Left lobe of liver (tissue), 2 donors: Measurements from ENCODE around the gene CFAP92. TPM values are rescaled to one million over a fixed set of nuclear protein-coding genes. Genes with fewer than 3 reads are reported as not detected.

Experiments used
- ATAC-seq: fragments of 200-7000 bp; cut with Tn5 transposase; one replicate; pipeline ENCODE4 v1.9.1; 2020; ENCODE audit warnings: mild to moderate bottlenecking, moderate library complexity
- DNase-seq: peaks from one replicate; pipeline ENCODE4 v3.0.0-alpha.2; 2020; ENCODE audit warnings: low spot score
- total RNA-seq: library from RNA; stranded (reverse); gene quantifications from one replicate; pipeline ENCODE4 v1.2.1, GENCODE V29; 2021
- donor health status: DM: no; HTN: no; CAD: no; lungs with moderate emphysema.
- donor health status: DM: no; HTN: yes; CAD: no.

The CFAP92 gene
- total RNA-seq, 1 donor from 2014 or later, result not detected

DNA sequence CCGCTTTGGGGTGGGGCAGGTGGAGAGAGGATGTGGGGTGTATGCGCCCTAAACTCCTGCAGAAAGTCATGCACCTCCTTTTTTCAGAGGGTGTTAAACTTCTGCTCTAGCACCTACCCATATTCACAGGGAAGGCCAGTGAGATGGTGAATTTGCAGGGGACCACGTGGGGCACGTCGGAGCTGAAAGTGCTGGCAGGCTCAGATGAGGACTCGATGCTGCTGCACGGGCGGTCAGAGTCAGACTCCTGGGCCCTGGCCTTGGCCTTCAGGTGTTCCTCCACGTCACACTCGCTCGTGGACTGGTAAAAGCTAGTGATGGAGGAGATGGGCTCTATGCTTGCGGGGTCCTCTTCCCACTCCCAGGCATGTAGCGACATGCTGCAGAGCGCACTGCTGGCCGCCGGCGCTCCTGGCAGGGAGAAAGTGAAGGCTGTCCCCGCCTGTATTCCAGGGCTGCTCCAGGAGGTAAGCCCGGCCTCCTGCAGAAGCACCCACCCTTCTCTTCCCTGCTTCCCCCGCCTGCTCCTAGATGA is 883 bp downstream of the CFAP92 start:
- no peak for ATAC-seq
- DNase-seq, result no peak

DNA sequence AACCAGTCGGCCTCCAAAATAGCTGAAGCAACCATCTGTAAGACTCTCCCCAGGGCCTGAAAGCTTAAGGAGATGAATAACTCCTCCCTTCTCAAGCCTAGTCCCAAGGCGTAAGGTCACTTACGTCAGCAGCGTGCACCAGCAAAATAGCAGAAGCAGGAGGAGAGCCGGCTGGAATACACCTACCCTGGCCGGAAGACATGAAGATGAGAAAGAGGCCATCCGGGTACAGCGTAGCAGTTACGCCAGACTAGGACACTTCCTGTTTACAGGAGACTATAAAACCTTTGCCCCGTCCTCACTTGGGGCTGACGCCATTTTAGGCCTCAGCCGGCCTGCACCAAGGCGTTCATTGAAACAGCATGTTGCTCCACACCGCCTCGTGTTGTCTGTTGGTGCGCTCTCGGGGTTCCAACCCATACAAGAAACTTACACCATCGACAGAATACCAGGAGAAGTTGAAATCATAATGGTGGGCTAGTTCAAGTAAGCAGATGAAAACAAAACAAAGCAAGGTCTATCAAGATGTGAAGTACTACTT is 2.5 kb downstream of the CFAP92 start:
- no peak for DNase-seq

DNA sequence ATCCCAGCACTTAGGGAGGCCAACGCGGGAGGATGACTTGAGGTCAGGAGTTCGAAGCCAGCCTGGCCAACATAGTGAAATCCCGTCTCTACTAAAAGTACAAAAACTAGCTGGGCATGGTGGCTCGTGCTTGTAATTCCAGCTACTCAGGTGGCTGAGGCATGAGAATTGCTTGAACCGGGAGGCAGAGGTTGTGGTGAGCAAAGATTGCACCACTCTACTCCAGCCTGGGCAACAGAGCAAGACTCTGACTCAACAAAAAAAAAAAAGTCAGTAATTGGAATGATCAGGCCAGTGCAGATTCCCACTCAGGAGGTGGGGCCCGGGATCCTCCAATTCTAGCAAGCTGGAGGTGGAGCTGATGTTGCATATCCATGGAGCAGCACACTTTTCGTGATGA is 5.6 kb downstream of the CFAP92 start:
- DNase-seq (no peak), ATAC-seq (no peak)

More for the DNA sequence above, 2.5 kb downstream of the CFAP92 start:
- ATAC-seq, result no peak

DNA sequence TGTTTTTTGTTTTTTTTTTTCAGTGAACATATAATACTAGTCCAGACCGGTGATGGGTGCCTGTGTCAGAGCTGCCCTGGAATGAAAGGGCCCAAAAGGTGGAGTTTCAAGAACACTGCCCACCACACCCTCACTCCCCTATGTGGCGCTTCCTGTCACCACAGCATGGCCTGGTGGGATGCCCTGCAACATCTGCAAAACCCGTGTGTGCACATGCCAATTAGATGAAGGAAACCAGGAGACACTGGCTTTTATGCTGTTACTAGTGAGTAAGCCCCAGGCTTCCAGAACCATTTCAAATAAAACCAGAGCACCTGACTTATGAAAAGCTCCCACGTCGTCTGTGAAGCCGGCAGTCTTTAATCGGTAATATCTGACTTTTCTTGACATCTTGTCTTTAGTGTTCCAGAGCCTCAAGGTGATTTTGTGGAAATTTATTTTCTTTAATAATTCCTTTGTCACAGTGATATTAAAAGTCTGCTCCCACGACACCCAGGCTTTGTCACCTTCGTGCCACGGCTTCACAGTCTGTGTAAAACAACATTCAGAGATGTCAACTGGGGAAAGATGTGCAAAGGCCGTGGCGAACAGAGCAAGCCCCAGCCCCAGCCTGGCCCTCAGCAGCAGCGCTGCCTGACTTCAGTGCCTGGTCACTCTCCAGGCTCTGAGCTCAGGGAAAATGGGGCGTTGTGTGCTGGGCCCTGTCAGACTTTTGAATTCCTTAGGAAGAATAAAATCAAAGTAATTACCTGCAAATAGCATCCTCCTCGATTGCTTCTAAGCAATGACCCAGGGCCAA is 6.4 kb downstream of the CFAP92 start:
- no peak for ATAC-seq
- no peak for DNase-seq

DNA sequence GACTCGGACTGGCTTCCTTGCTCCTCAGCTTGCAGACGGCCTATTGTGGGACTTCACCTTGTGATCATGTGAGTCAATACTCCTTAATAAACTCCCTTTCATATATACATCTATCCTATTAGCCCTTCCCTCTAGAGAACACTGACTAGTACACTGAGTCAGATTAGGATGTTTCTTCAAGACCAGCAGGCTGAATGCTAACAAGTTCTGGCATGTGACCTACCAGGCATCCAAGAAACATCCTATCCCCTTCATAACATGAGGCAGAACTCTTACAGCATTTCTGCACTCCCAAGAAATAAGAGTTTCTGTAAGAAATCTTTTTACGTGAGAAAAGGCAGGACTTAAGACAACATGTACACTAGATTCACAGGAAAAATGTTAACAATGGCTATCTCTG is 9.3 kb downstream of the CFAP92 start:
- DNase-seq (no peak), ATAC-seq (no peak)

DNA sequence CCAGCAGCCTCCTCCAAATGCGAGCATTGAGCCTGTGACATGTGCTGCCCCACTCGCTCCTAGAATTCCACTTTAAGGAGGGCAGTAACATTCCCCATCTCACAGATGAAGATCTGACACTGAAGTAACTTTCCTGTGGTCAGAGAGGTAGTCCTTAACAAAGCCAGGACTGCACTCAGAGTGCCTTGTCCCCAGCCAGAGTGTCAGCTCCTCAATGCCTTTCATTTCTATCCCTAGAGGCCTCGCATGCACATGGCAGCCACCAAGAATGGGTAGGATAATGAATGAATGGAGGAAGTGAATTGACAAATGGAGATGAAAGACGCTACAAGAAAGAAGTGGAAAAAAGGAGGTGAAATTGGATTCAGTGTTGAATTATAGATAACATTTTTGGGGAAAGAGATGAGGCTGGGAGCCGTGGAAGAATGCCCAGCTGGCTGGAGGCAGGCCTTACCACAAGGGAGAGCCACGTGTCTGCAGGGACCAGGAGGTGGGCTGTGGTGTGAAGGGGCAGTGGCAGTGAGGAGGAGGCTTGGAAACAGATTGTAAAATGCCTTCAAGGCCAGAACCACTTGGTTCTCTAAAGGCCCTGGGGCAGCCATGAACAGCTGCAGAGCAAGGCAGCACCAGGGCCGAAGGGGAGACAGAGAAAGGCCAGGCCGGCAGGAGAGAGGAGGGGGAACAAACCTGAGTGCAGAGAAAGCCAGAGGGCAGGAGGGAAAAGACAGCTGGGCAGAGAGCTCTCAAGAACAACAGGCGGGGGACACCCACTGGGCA is 10.4 kb downstream of the CFAP92 start:
- no peak for DNase-seq

DNA sequence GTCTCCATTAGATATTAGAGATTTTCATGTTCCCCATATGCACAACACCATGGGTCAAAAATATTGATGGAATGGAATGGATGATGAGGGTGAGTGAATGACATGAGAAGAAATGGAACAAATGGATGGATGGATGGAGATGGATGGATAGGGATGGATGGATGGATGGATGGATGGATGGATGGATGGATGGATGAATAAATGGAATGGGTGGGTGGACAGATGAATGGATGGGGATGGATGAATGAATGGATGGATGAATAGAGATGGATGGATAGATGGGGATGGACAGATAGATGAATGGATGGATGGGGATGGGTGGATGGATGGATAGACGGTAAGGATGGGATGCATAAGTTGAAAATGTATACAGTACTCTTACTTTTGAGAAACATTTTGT is 18.6 kb downstream of the CFAP92 start:
- no peak for DNase-seq
- no peak for ATAC-seq

More for the DNA sequence above, 10.4 kb downstream of the CFAP92 start:
- no peak for ATAC-seq

DNA sequence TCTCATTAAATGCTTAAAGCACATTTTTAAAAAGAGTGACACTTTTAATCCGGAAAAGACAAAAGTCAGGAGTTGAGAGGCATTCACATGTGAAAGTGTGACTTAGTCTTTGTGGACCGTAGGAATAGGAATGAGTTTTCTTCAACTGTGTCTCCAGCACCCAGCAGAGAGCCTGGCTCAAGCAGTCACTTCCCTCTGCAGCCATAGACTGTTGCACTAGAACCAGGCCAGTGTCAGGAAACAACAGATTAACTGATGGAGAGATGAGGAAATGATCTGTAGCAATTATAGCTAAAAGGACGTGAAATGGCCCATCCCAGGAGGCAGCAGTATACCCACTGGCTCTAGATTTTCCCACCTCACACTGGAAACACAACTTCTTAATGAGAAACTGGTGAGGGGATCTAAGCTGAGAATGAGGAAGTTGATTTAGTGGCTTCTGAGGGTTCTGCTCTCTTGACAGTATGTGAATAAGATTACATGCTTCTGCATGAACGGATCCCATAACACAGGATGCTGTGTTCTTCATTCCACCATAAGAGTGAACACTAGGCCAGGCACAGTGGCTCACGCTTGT is 19.8 kb downstream of the CFAP92 start:
- ATAC-seq (no peak), DNase-seq (no peak)

DNA sequence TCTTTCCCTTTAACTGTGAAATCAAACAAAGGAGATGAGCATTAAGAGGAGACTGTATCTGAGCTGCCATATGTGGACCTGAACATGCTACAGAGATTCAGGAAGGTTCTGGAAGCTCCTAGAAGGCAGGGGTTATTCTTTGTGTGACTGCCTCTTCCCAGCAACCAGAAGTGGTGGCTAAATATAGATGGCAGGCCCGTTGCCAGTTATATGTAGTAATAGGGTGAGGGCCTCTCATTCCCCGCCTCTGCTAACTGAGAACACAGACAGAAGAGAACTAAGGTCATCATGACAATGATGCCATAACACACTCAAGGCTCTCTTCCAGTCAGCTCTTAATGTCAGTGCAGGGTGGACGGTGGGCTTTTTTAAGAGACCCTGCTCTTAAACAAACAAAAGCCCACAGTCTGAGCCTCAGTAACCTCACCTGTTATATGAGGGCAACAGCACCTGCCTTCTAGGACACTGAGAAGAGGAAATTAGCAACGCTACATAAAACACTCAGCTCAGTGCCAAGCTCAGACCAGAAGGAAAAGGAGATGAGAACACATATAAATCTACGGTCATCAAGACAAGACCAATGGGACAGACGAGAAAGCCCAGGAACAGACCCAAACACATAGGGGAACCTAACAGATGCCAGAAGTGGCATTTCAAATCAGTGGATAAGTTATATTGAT is 22.3 kb downstream of the CFAP92 start:
- ATAC-seq (no peak), DNase-seq (no peak)

DNA sequence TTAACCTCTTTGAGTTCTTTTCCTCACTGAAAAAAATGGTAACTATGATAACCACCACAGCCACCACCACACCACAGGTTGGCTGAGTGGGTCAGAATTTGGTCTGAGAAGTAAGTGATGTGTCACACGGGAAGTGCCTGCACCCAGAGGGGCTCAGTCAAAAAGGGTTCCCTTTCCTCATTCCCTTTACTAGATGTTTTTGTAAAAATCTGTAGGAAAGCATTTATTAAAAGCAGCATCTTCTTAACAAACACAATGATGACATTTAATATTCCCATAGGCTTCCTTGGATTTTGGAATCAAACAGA is 23.2 kb downstream of the CFAP92 start:
- no peak for ATAC-seq
- DNase-seq, result no peak

DNA sequence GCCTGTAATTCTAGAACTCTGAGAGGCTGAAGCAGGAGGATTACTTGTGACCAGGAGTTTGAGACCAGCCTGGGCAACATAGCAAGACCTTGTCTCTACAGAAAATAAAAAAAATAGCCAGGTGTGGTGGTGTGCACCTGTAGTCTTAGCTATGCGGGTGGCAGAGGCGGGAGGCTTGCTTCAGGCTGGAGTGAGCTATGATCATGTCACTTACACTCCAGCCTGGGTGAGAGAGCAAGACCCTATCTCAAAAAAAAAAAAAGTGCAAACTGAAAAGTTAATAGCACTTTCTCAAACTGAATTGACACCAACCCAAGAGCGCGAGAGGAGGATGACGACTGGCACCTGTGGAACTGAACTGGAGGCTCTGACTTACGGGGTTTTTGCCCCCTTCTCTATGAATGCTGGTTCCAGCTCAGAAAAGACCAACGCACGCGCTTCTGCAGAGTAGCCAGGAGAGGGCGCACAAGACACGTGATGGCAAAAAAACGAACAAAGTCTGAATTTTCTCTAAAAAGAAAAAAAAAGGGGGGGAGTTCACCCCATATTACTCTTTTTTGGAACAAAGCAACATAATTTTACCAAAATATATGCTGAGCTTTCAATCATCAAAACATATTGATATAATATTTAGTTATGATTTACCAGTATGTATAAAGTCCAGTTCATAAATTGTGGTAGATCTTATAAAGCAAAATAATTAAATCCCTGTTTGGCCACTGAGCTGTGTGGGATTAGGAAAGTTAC is 23.7 kb downstream of the CFAP92 start:
- ATAC-seq, result peak; percentile 84
- DNase-seq, result no peak

DNA sequence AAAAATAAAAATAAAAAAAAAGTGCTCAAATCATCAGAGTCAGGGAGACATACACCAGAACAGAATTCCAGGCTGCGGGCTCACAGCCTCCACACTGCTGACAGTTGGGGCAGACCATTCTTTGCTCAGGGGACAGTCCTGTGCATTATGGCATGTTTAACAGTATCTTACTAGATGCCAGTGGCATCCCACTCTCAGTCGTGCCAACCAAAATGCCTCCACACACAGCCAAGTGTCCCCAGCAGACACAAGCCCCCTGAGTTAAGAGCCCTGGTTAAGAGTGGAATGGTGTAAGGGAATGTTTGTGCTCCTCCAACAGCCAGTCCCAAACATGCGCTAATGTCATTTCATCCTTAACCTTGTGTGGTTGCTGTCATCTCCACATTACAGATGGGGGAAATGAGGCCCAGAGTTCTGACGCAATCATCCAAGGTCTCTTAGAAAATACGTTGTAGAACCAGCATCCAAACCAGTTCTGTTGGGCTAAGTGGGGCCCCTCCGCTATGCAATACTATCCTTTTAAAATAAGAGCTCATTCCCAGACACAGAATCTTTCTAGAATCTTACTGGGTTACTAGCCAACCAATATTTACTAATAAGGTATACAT is 26.0 kb downstream of the CFAP92 start:
- DNase-seq, result no peak

DNA sequence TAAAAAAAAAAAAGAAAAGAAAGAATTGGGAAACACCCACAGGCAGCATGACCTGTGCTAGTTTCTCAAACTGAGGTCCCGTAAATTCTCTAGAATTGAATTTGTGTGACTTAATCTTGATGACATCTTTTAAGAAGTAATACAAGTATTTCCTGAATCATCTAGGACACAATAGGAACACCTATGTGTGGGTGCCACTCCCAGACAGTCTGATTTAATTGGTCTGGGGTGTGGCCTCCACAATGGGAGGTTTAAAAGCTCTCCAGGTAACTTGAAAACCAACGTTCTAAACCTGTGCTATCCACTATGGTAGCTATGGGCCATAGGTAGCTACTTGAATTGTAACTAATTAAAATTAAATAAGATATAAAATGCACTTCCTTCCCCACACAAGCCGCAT is 28.1 kb downstream of the CFAP92 start:
- DNase-seq (no peak), ATAC-seq (no peak)

More for the DNA sequence above, 26.0 kb downstream of the CFAP92 start:
- ATAC-seq, result no peak

DNA sequence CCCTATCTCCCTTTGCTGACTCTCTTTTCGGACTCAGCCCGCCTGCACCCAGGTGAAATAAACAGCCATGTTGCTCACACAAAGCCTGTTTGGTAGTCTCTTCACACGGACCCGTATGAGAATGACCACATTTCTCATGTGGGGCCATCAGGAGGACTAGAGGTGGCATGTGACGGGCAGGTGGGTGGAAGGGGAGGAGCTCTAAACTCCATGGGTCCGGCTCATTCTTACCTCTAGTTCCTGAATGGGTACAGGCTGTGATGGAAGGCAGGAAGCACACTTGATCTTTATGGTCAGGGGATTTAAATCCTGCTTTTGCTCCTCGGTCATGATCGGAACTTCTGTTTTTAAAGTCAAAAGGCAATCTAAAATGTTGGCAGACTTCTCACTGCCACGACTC is 28.6 kb downstream of the CFAP92 start:
- ATAC-seq (no peak), DNase-seq (no peak)

DNA sequence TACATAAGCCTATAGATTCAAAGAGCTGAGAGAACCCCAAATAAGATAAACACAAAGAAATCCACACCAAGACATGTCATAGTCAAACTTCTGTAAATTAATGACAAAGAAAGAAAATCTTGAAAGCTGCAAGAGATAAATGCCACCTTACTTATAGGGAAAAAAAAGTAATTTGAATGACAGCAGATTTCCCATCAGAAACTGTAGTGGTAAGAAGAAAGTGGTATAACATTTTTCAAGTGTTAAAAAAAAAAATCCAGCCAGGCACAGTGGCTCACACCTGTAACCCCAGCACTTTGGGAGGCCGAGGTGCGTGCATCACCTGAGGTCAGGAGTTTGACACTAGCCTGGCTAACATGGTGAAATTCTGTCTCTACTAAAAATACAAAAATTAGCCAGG is 37.4 kb downstream of the CFAP92 start:
- ATAC-seq (no peak), DNase-seq (no peak)

DNA sequence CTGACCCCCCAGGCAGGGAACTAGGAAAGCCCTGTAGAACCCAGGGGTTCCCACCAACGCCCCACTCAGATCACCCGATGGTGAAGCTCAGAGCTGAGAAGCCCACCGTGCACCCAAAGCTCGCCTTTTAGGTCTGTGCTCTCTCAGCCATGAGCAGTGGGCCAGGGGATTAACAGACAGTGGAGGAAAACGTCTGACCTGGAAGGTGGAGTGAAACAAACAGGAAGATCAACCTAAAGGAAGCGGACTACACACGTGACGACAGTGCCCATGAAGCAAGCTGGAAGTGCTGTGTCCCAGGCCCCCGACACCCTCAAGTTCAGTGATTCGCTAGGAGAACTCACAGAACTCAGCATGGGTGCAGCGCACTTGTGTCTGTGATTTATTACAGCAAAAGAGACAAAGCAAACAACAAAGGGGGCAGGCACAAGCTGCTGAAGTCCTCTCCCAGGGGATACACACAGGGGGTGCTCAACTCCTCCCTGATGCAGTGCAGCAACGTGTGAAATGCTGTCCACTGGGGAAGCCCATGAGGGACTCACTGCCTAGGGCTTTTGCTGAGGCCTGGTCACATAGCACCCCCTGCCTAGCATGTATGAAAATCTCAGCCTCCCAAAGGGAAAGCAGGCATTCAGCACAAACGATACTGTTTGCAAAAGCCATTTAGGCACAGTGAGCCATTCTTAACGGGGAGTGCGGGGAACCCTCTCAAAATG is 43.5 kb downstream of the CFAP92 start:
- DNase-seq (no peak), ATAC-seq (peak; percentile 65)

DNA sequence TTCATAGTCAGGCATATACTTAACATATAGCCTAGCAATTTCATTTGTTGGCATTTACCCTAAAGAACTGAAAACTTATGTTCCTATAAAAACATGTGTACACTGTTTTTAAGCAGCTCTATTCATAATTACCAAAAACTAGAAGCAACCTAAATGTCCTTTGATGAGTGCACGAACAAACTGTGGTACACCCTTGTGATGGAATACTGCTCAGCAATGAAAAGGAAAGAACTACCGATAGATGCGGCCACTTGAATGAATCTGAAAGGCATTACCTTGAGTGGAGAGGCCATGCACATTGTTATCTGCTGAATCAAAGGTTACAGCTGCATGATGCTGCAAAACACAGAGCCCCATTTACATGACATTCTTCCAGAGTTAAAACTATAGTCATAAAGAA is 44.7 kb downstream of the CFAP92 start:
- no peak for DNase-seq
- ATAC-seq, result no peak

DNA sequence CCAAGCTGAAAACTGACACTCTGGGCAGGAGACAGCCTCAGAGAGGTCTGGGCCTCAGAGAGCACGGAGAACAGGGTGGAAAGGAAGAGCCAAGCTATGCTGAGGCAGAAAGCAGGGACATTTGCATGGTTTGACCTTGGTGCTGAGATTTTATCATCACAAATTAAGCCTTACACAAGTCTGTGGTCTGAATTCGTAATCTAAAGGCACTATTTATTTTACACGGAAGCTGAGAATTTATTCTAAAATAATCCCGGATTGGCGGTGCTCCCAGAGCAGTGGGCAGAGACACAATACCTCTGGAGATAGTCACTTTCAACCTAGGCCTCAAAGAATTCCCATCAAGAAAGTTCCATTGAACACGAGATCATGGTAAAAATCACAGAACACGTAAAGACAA is 47.5 kb downstream of the CFAP92 start:
- DNase-seq (no peak), ATAC-seq (no peak)

DNA sequence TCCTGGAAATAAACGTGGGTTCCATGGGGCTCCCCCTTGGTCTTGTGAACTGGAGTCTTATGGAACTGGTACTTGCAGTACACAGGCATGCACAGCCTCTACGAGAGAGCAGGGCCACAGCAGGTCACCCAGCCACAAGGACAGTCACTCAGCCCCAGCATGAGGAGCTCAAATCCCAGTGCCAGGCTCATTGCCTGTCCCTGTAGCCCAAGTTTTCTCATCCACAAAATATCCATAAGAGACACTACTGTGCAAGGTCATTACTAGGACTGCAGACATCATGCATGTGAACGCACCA is 48.0 kb downstream of the CFAP92 start:
- no peak for DNase-seq
- no peak for ATAC-seq
